ENCODE data around the gene EVPL.

Gene EVPL

GRCh38 chr17:76017481-76018339 is 9.4 kb downstream of the EVPL start:
- DNase-seq = no peak
- no peak overlapping the region for H3K4me3 Mint-ChIP-seq

GRCh38 chr17:76014925-76015261 is 12.2 kb downstream of the EVPL start:
- H3K4me3 Mint-ChIP-seq = no peak overlapping the region
- TF ChIP-seq CTCF (IDR thresholded peaks at IDR 0.05) = no peak
- H3K27ac Mint-ChIP-seq = no peak overlapping the region
- H3K27me3 Mint-ChIP-seq (ENCODE audit: low read depth, poor library complexity) = peaks cover 29% of the 10 kb centered on the region
- H3K4me1 Mint-ChIP-seq = peaks cover 19% of the 10 kb centered on the region
- no peaks in the 10 kb centered on the region for H3K36me3 Mint-ChIP-seq (ENCODE audit: low read depth)
- no peaks in the 10 kb centered on the region for H3K9me3 Mint-ChIP-seq
- DNase-seq = no peak

More at GRCh38 chr17:76017481-76018339, 9.4 kb downstream of the EVPL start:
- TF ChIP-seq CTCF (IDR thresholded peaks at IDR 0.05) = no peak
- H3K9me3 Mint-ChIP-seq = no peaks in the 10 kb centered on the region
- H3K27ac Mint-ChIP-seq = no peak overlapping the region
- H3K27me3 Mint-ChIP-seq (ENCODE audit: low read depth, poor library complexity) = peaks cover 33% of the 10 kb centered on the region
- H3K36me3 Mint-ChIP-seq (ENCODE audit: low read depth) = no peaks in the 10 kb centered on the region
- H3K4me1 Mint-ChIP-seq = peaks cover 27% of the 10 kb centered on the region

- peaks cover 24% of the 10 kb centered on the region for H3K27me3 Mint-ChIP-seq (ENCODE audit: low read depth, poor library complexity)
- TF ChIP-seq CTCF (IDR thresholded peaks at IDR 0.05) = peak; percentile 99
- H3K4me1 Mint-ChIP-seq = peaks cover 21% of the 10 kb centered on the region
- no peaks in the 10 kb centered on the region for H3K9me3 Mint-ChIP-seq
- no peak overlapping the region for H3K27ac Mint-ChIP-seq
- H3K36me3 Mint-ChIP-seq (ENCODE audit: low read depth) = peaks cover 3% of the 10 kb centered on the region
- peak; percentile 85 for DNase-seq
- no peak overlapping the region for H3K4me3 Mint-ChIP-seq
Observed at GRCh38 chr17:76014100-76014924, 12.8 kb downstream of the EVPL start.

- H3K27ac Mint-ChIP-seq = no peak overlapping the region
- H3K4me1 Mint-ChIP-seq = peaks cover 22% of the 10 kb centered on the region
- peaks cover 4% of the 10 kb centered on the region for H3K36me3 Mint-ChIP-seq (ENCODE audit: low read depth)
- no peaks in the 10 kb centered on the region for H3K9me3 Mint-ChIP-seq
- H3K4me3 Mint-ChIP-seq = no peak overlapping the region
- H3K27me3 Mint-ChIP-seq (ENCODE audit: low read depth, poor library complexity) = peaks cover 24% of the 10 kb centered on the region
- DNase-seq = no peak
- no peak for TF ChIP-seq CTCF (IDR thresholded peaks at IDR 0.05)
Observed at GRCh38 chr17:76013377-76013932, 13.7 kb downstream of the EVPL start.

- peaks cover 4% of the 10 kb centered on the region for H3K36me3 Mint-ChIP-seq (ENCODE audit: low read depth)
- H3K9me3 Mint-ChIP-seq = no peaks in the 10 kb centered on the region
- H3K27me3 Mint-ChIP-seq (ENCODE audit: low read depth, poor library complexity) = peaks cover 17% of the 10 kb centered on the region
- H3K4me3 Mint-ChIP-seq = no peak overlapping the region
- no peak for DNase-seq
- H3K27ac Mint-ChIP-seq = no peak overlapping the region
- no peak for TF ChIP-seq CTCF (IDR thresholded peaks at IDR 0.05)
- peaks cover 22% of the 10 kb centered on the region for H3K4me1 Mint-ChIP-seq
Observed at GRCh38 chr17:76011951-76012350, 15.2 kb downstream of the EVPL start.
